ENCODE measurements around the gene EEF1AKMT3.

- TF ChIP-seq, protein P1, sequence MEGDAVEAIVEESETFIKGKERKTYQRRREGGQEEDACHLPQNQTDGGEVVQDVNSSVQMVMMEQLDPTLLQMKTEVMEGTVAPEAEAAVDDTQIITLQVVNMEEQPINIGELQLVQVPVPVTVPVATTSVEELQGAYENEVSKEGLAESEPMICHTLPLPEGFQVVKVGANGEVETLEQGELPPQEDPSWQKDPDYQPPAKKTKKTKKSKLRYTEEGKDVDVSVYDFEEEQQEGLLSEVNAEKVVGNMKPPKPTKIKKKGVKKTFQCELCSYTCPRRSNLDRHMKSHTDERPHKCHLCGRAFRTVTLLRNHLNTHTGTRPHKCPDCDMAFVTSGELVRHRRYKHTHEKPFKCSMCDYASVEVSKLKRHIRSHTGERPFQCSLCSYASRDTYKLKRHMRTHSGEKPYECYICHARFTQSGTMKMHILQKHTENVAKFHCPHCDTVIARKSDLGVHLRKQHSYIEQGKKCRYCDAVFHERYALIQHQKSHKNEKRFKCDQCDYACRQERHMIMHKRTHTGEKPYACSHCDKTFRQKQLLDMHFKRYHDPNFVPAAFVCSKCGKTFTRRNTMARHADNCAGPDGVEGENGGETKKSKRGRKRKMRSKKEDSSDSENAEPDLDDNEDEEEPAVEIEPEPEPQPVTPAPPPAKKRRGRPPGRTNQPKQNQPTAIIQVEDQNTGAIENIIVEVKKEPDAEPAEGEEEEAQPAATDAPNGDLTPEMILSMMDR (conservative IDR thresholded peaks at IDR 0.05; ENCODE audit: low read length), result no peak
- no peak for TF ChIP-seq EZH2phosphoT487 (IDR thresholded peaks at IDR 0.05; ENCODE audit: borderline replicate concordance)
These were observed 5.7 kb upstream of the EEF1AKMT3 start, which contains the start of gene CYP27B1 for GRCh38 chr12:57766464-57767304.

All from Loucy (cell line).